Adrenal gland (tissue), 5 donors: Measurements from ENCODE around the gene FAM241A.

ENCODE experiments used
- POLR2A ChIP-seq, 2 donors: fragments of 450-650 bp; IDR thresholded peaks; one replicate each; pipeline ENCODE4 v1.6.1; 2017; ENCODE audit warnings: antibody characterized with exemption in 2 of 2, mild to moderate bottlenecking in 2 of 2, moderate library complexity in 1 of 2
- TF ChIP-seq, protein P1 (sequence below), 6 experiments: fragments of 450-650 bp in 4 of 6; fragments of 200-600 bp in 2 of 6; sonication (generic) in 1 of 6; IDR thresholded peaks; 1 replicate in 5 of 6; 2 replicates in 1 of 6; pipeline versions ENCODE4 v1.5.1 to v1.8.0; 2016 to 2021; ENCODE audit warnings: antibody characterized with exemption in 6 of 6, mild to moderate bottlenecking in 2 of 6, moderate library complexity in 1 of 6
- donor health status: DM: no; HTN: no; CAD: no.

DNA sequence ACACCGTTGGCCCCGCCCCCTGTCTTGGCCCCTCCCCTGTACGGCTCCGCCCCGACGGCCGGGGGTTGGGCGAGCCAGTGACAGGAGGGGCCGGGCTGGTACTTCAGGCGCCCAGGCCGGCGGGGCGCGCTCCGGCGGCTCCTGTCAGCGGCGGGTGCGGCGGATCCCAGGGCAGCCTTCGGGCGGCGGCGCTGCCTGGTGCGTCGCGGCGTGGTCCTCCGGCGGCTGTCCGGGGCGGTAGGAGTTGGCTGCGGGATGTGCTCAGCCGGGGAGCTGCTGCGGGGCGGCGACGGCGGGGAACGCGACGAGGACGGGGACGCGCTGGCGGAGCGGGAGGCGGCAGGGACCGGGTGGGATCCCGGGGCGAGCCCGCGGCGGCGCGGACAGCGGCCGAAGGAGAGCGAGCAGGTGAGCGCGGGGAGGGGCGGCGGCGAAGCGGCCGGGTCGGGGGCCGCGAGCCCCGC lies at the start of gene FAM241A:
- TF ChIP-seq, protein P1, sequence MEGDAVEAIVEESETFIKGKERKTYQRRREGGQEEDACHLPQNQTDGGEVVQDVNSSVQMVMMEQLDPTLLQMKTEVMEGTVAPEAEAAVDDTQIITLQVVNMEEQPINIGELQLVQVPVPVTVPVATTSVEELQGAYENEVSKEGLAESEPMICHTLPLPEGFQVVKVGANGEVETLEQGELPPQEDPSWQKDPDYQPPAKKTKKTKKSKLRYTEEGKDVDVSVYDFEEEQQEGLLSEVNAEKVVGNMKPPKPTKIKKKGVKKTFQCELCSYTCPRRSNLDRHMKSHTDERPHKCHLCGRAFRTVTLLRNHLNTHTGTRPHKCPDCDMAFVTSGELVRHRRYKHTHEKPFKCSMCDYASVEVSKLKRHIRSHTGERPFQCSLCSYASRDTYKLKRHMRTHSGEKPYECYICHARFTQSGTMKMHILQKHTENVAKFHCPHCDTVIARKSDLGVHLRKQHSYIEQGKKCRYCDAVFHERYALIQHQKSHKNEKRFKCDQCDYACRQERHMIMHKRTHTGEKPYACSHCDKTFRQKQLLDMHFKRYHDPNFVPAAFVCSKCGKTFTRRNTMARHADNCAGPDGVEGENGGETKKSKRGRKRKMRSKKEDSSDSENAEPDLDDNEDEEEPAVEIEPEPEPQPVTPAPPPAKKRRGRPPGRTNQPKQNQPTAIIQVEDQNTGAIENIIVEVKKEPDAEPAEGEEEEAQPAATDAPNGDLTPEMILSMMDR (IDR thresholded peaks at IDR 0.05) = no peak
- TF ChIP-seq POLR2A (IDR thresholded peaks at IDR 0.05) = peak; percentile 82 to 89
